Stomach (tissue), 9 donors: Measurements from ENCODE around the gene PRUNE2. TPM values are rescaled to one million over a fixed set of nuclear protein-coding genes. Genes with fewer than 3 reads are reported as not detected.

ENCODE experiments used
- DNase-seq, 2 donors: peaks; one replicate each; pipeline versions ENCODE4 v3.0.0 to v3.0.0-alpha.2; 2013 to 2019
- H3K27ac ChIP-seq, 5 donors: fragments of 200-600 bp in 4 of 5; sonication (generic) in 4 of 5; one replicate each; pipeline ENCODE4 v1.5.1; 2013 to 2019; ENCODE audit warnings: mild to moderate bottlenecking in 1 of 5, moderate library complexity in 1 of 5
- H3K27me3 ChIP-seq, 3 donors: fragments of 200-600 bp; sonication (generic); one replicate each; pipeline ENCODE4 v1.5.1; 2017 to 2019; ENCODE audit warnings: mixed run types in 1 of 3
- H3K36me3 ChIP-seq, 4 donors: fragments of 200-600 bp; sonication (generic); 1 replicate in 3 of 4; 2 replicates in 1 of 4; pipeline ENCODE4 v1.5.1; 2016 to 2019
- H3K4me1 ChIP-seq, 4 donors: fragments of 200-600 bp; sonication (generic); one replicate each; pipeline ENCODE4 v1.5.1; 2016 to 2019
- H3K4me3 ChIP-seq, 4 donors: fragments of 200-600 bp; sonication (generic) in 3 of 4; one replicate each; pipeline ENCODE4 v1.5.1; 2016 to 2019; ENCODE audit warnings: mild to moderate bottlenecking in 1 of 4
- H3K9me3 ChIP-seq, 4 donors: fragments of 200-600 bp; sonication (generic); one replicate each; pipeline ENCODE4 v1.5.1; 2016 to 2019
- CTCF ChIP-seq, 7 experiments: fragments of 450-650 bp in 4 of 7; fragments of 200-600 bp in 3 of 7; sonication (generic) in 3 of 7; IDR thresholded peaks; one replicate each; pipeline ENCODE4 v1.5.1; 2016 to 2019; ENCODE audit warnings: antibody characterized with exemption in 7 of 7, control low read depth in 2 of 7, mild to moderate bottlenecking in 1 of 7
- EP300 ChIP-seq: sonication (generic); formaldehyde crosslinking; IDR thresholded peaks from one replicate; pipeline ENCODE4 v1.6.1; 2017; ENCODE audit warnings: antibody characterized with exemption
- POLR2A ChIP-seq, 4 donors: fragments of 450-650 bp; IDR thresholded peaks; one replicate each; pipeline ENCODE4 v1.6.1; 2016; ENCODE audit warnings: antibody characterized with exemption in 4 of 4, control low read depth in 2 of 4, mild to moderate bottlenecking in 1 of 4, moderate library complexity in 1 of 4
- POLR2AphosphoS5 ChIP-seq, 3 donors: sonication (generic); formaldehyde crosslinking; IDR thresholded peaks; one replicate each; pipeline ENCODE4 v1.6.1; 2016; ENCODE audit warnings: antibody characterized with exemption in 3 of 3
- WGBS, 5 donors: extraction: QIAGEN DNeasy Blood & Tissue Kit in 3 of 5; methylation state at CpG; one replicate each; pipeline versions ENCODE4 v1.1.5 to v1.1.7; 2013 to 2018; 5-methylcytosine and 5-hydroxymethylcytosine counted together
- intact Hi-C: fragments of 100-400 bp; cut with DNase I; formaldehyde crosslinking; loops from one replicate; pipeline ENCODE4 v1.15.1; 2023; ENCODE audit warnings: low total_unique reads
- polyA plus RNA-seq, 3 donors: library from polyadenylated mRNA; stranded (reverse); fragments of 200-250 nt; gene quantifications; one replicate each; pipeline ENCODE4 v1.2.3, GENCODE V29; 2013
- total RNA-seq, 5 donors: library from RNA; depleted of rRNA; stranded (reverse); fragments of >200 nt; gene quantifications; one replicate each; pipeline versions ENCODE4 v1.1.0 to v1.2.3, GENCODE V29; 2014 to 2016
- donor health status: healthy with polysubstance abuse.
- donor health status: Bipolar disorder and iron deficiency.
- donor health status: healthy.

PRUNE2 gene
- total and polyA plus RNA-seq, 8 donors, result 2.6 to 311 (median 75.4) TPM

DNA sequence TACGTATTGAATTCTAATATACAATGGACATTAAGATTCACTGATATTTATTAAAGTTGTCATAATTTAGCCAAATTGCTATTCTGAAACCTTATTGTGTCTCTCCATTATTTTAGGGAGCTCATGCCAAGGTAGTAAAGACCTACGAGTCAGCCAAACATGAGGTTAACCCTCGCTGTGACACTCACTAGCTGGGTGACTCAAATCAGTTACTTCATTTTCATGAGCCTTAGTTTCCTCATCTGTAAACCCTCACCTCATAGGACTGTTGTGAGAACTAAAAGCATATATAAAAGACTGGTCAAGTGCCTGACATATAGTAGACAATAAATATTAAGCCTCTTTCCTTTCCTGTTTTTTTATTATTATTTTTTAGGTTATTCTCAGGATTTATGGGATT lies 185.7 kb downstream of the PRUNE2 start:
- Histone ChIP-seq H3K27ac (no peak overlapping the region), H3K36me3 (no peaks in the 10 kb centered on the region), H3K4me3 (no peak overlapping the region), H3K9me3 (no peaks in the 10 kb centered on the region), H3K4me1 (peaks cover 0 to 26% (median 5%) of the 10 kb centered on the region in 4 donors), H3K27me3 (peaks cover 0 to 3% (median 0%) of the 10 kb centered on the region in 3 donors)
- intact Hi-C loops, result no loop called here
- TF ChIP-seq POLR2A (IDR thresholded peaks at IDR 0.05) (no peak), CTCF (IDR thresholded peaks at IDR 0.05) (no peak), EP300 (no peak), POLR2AphosphoS5 (IDR thresholded peaks at IDR 0.05) (no peak)
- WGBS, 5 donors, result 53 to 67% (median 62%) methylated on average over 3 of the region's 3 CpGs
- DNase-seq, result no peak

DNA sequence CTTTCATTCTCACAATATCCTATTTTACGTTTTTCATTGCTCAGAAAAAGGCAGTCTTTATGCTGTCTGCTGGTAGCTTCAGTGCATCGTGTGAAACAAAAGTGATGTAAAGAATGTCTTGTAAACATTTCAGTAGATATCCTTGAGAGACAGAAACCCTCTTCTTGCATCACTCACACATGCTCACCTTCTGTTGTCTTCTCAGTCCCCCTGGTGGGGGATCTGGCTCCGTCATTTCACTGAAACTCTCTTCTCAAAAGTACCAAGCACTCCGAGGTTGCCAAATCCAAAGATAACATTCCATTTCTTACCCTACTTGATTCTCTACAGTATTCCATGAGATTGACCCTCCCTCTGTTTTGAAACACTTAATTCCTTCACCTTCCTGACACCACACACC lies 187.7 kb downstream of the PRUNE2 start:
- Histone ChIP-seq H3K27ac (peak overlapping the region in 2 of 5 donors; percentile 13 to 42), H3K9me3 (no peaks in the 10 kb centered on the region), H3K4me1 (peaks cover 0 to 26% (median 5%) of the 10 kb centered on the region in 4 donors), H3K27me3 (peaks cover 0 to 3% (median 0%) of the 10 kb centered on the region in 3 donors), H3K4me3 (no peak overlapping the region), H3K36me3 (peaks cover 0 to 4% (median 1%) of the 10 kb centered on the region in 4 donors)
- TF ChIP-seq POLR2A (IDR thresholded peaks at IDR 0.05) (no peak), CTCF (IDR thresholded peaks at IDR 0.05) (no peak), POLR2AphosphoS5 (IDR thresholded peaks at IDR 0.05) (no peak), EP300 (no peak)
- intact Hi-C loops, result no loop called here
- 67 to 80% (median 69%) methylated on average over 4 of the region's 4 CpGs for WGBS, 5 donors
- no peak for DNase-seq

DNA sequence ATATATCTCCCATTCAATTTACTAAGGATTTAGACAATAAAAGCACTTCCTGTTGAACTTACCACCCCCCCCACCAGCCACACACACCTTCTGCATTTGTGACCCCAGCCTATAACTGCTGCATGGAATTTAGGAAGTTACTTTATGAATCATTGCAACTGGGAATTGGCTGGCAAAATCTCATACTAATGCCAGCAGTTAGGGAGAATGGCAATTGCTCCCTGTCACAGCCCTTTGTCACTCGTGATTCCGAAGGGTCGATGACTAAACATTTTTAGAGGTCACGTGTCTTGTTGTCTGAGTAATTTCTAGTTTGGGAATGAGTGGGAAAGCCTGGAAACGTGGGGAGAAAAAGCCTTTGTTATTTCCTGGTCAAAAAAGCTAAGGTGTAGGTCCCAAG lies 188.3 kb downstream of the PRUNE2 start:
- intact Hi-C loops, result no loop called here
- peaks cover 0 to 26% (median 5%) of the 10 kb centered on the region in 4 donors for H3K4me1 ChIP-seq
- H3K27me3 ChIP-seq, result peaks cover 0 to 3% (median 0%) of the 10 kb centered on the region in 3 donors
- H3K4me3 ChIP-seq, result no peak overlapping the region
- H3K9me3 ChIP-seq, result no peaks in the 10 kb centered on the region
- TF ChIP-seq CTCF (IDR thresholded peaks at IDR 0.05) (no peak), POLR2AphosphoS5 (IDR thresholded peaks at IDR 0.05) (peak in 1 of 3 donors; percentile 43)
- 39 to 50% (median 43%) methylated on average over 5 of the region's 5 CpGs for WGBS, 5 donors
- H3K27ac ChIP-seq, result peak overlapping the region in 2 of 5 donors; percentile 43 to 46
- DNase-seq, result peak in 1 of 2 donors; percentile 21
- H3K36me3 ChIP-seq, result peaks cover 0 to 10% (median 3%) of the 10 kb centered on the region in 4 donors

GRCh38 chr9:76717176-76717575 lies 188.7 kb downstream of the PRUNE2 start:
- intact Hi-C loops, result no loop called here
- H3K27ac ChIP-seq, result peak overlapping the region in 2 of 5 donors; percentile 43 to 46
- no peak overlapping the region for H3K4me3 ChIP-seq
- 27 to 44% (median 37%) methylated on average over 5 of the region's 5 CpGs for WGBS, 5 donors
- no peak for TF ChIP-seq EP300
- TF ChIP-seq CTCF (IDR thresholded peaks at IDR 0.05), result no peak
- no peak for TF ChIP-seq POLR2AphosphoS5 (IDR thresholded peaks at IDR 0.05)
- peaks cover 0 to 26% (median 5%) of the 10 kb centered on the region in 4 donors for H3K4me1 ChIP-seq
- no peaks in the 10 kb centered on the region for H3K9me3 ChIP-seq
- peaks cover 0 to 12% (median 6%) of the 10 kb centered on the region in 4 donors for H3K36me3 ChIP-seq
- peak in 1 of 2 donors; percentile 26 for DNase-seq
- H3K27me3 ChIP-seq, result peaks cover 0 to 3% (median 0%) of the 10 kb centered on the region in 3 donors
